ENCODE measurements around the gene AOAH. TPM values are rescaled to one million over a fixed set of nuclear protein-coding genes. Genes with fewer than 3 reads are reported as not detected.

Gene AOAH
- total and polyA plus RNA-seq, 4 donors: 1.9 to 34.9 (median 11.7) TPM

GRCh38 chr7:36567699-36568451 lies 156.4 kb downstream of the AOAH start:
- WGBS, 2 donors: 88 to 90% methylated on average over 7 of the region's 7 CpGs
- Histone ChIP-seq H3K36me3 (ENCODE audit: control insufficient read depth in 1 of 2, insufficient read depth in 2 of 2, low read length in 1 of 2) (no peaks in the 10 kb centered on the region), H3K27me3 (ENCODE audit: control insufficient read depth in 1 of 2, insufficient read depth in 2 of 2, low read length in 1 of 2) (peaks cover 0 to 4% of the 10 kb centered on the region in 2 donors), H3K4me1 (ENCODE audit: control insufficient read depth in 1 of 2, insufficient read depth in 2 of 2, low read length in 2 of 2) (no peaks in the 10 kb centered on the region), H3K4me3 (ENCODE audit: low read length in 2 of 2) (no peak overlapping the region), H3K9me3 (ENCODE audit: control insufficient read depth, low read length) (no peaks in the 10 kb centered on the region), H3K27ac (ENCODE audit: low read depth in 1 of 2, low read length in 2 of 2) (no peak overlapping the region)
- intact Hi-C loops (cut with DNase I): no loop called here
- ATAC-seq (ENCODE audit: low FRiP score) (no peak), DNase-seq (no peak)

GRCh38 chr7:36565792-36566356 lies 158.4 kb downstream of the AOAH start:
- Histone ChIP-seq H3K27ac (ENCODE audit: low read depth in 1 of 2, low read length in 2 of 2) (no peak overlapping the region), H3K4me3 (ENCODE audit: low read length in 2 of 2) (no peak overlapping the region), H3K9me3 (ENCODE audit: control insufficient read depth, low read length) (no peaks in the 10 kb centered on the region), H3K27me3 (ENCODE audit: control insufficient read depth in 1 of 2, insufficient read depth in 2 of 2, low read length in 1 of 2) (peaks cover 0 to 2% of the 10 kb centered on the region in 2 donors), H3K4me1 (ENCODE audit: control insufficient read depth in 1 of 2, insufficient read depth in 2 of 2, low read length in 2 of 2) (no peaks in the 10 kb centered on the region), H3K36me3 (ENCODE audit: control insufficient read depth in 1 of 2, insufficient read depth in 2 of 2, low read length in 1 of 2) (no peaks in the 10 kb centered on the region)
- DNase-seq (no peak), ATAC-seq (ENCODE audit: low FRiP score) (no peak)
- intact Hi-C loops (cut with DNase I): no loop called here
- whole genome bisulfite sequencing, 2 donors: 82 to 85% methylated on average over 5 of the region's 5 CpGs

- H3K4me3 ChIP-seq (ENCODE audit: low read length in 2 of 2): no peak overlapping the region
- H3K27ac ChIP-seq (ENCODE audit: low read depth in 1 of 2, low read length in 2 of 2): no peak overlapping the region
- H3K9me3 ChIP-seq (ENCODE audit: control insufficient read depth, low read length): no peaks in the 10 kb centered on the region
- 89 to 93% methylated on average over 2 of the region's 2 CpGs for WGBS, 2 donors
- DNase-seq (no peak), ATAC-seq (ENCODE audit: low FRiP score) (no peak)
- H3K27me3 ChIP-seq (ENCODE audit: control insufficient read depth in 1 of 2, insufficient read depth in 2 of 2, low read length in 1 of 2): no peaks in the 10 kb centered on the region
- intact Hi-C loops (cut with DNase I): no loop called here
- no peaks in the 10 kb centered on the region for H3K4me1 ChIP-seq (ENCODE audit: control insufficient read depth in 1 of 2, insufficient read depth in 2 of 2, low read length in 2 of 2)
- no peaks in the 10 kb centered on the region for H3K36me3 ChIP-seq (ENCODE audit: control insufficient read depth in 1 of 2, insufficient read depth in 2 of 2, low read length in 1 of 2)
Observed at GRCh38 chr7:36564489-36564888, 159.8 kb downstream of the AOAH start.

GRCh38 chr7:36563706-36564327 lies 160.5 kb downstream of the AOAH start:
- WGBS, 2 donors: 32 to 41% methylated on average over 1 of the region's 1 CpG
- Histone ChIP-seq H3K9me3 (ENCODE audit: control insufficient read depth, low read length) (no peaks in the 10 kb centered on the region), H3K4me3 (ENCODE audit: low read length in 2 of 2) (no peak overlapping the region), H3K4me1 (ENCODE audit: control insufficient read depth in 1 of 2, insufficient read depth in 2 of 2, low read length in 2 of 2) (no peaks in the 10 kb centered on the region), H3K27ac (ENCODE audit: low read depth in 1 of 2, low read length in 2 of 2) (no peak overlapping the region), H3K36me3 (ENCODE audit: control insufficient read depth in 1 of 2, insufficient read depth in 2 of 2, low read length in 1 of 2) (no peaks in the 10 kb centered on the region), H3K27me3 (ENCODE audit: control insufficient read depth in 1 of 2, insufficient read depth in 2 of 2, low read length in 1 of 2) (no peaks in the 10 kb centered on the region)
- ATAC-seq (ENCODE audit: low FRiP score) (no peak), DNase-seq (no peak)
- intact Hi-C loops (cut with DNase I): no loop called here

GRCh38 chr7:36562121-36562520 lies 162.2 kb downstream of the AOAH start:
- Histone ChIP-seq H3K4me3 (ENCODE audit: low read length in 2 of 2) (no peak overlapping the region), H3K36me3 (ENCODE audit: control insufficient read depth in 1 of 2, insufficient read depth in 2 of 2, low read length in 1 of 2) (no peaks in the 10 kb centered on the region), H3K4me1 (ENCODE audit: control insufficient read depth in 1 of 2, insufficient read depth in 2 of 2, low read length in 2 of 2) (no peaks in the 10 kb centered on the region), H3K27ac (ENCODE audit: low read depth in 1 of 2, low read length in 2 of 2) (no peak overlapping the region), H3K27me3 (ENCODE audit: control insufficient read depth in 1 of 2, insufficient read depth in 2 of 2, low read length in 1 of 2) (no peaks in the 10 kb centered on the region), H3K9me3 (ENCODE audit: control insufficient read depth, low read length) (no peaks in the 10 kb centered on the region)
- DNase-seq (no peak), ATAC-seq (ENCODE audit: low FRiP score) (no peak)
- 63 to 64% methylated on average over 2 of the region's 2 CpGs for WGBS, 2 donors
- intact Hi-C loops (cut with DNase I): no loop called here

- Histone ChIP-seq H3K27ac (ENCODE audit: low read depth in 1 of 2, low read length in 2 of 2) (no peak overlapping the region), H3K4me3 (ENCODE audit: low read length in 2 of 2) (no peak overlapping the region), H3K27me3 (ENCODE audit: control insufficient read depth in 1 of 2, insufficient read depth in 2 of 2, low read length in 1 of 2) (no peaks in the 10 kb centered on the region), H3K9me3 (ENCODE audit: control insufficient read depth, low read length) (no peaks in the 10 kb centered on the region), H3K36me3 (ENCODE audit: control insufficient read depth in 1 of 2, insufficient read depth in 2 of 2, low read length in 1 of 2) (no peaks in the 10 kb centered on the region), H3K4me1 (ENCODE audit: control insufficient read depth in 1 of 2, insufficient read depth in 2 of 2, low read length in 2 of 2) (no peaks in the 10 kb centered on the region)
- DNase-seq (no peak), ATAC-seq (ENCODE audit: low FRiP score) (no peak)
- intact Hi-C loops (cut with DNase I): no loop called here
- WGBS, 2 donors: 83 to 85% methylated on average over 2 of the region's 2 CpGs
Observed at GRCh38 chr7:36549029-36549428, 175.3 kb downstream of the AOAH start.

- no peak overlapping the region for H3K27ac ChIP-seq (ENCODE audit: low read depth in 1 of 2, low read length in 2 of 2)
- H3K4me1 ChIP-seq (ENCODE audit: control insufficient read depth in 1 of 2, insufficient read depth in 2 of 2, low read length in 2 of 2): no peaks in the 10 kb centered on the region
- H3K36me3 ChIP-seq (ENCODE audit: control insufficient read depth in 1 of 2, insufficient read depth in 2 of 2, low read length in 1 of 2): no peaks in the 10 kb centered on the region
- 27 to 42% methylated on average over 5 of the region's 5 CpGs for WGBS, 2 donors
- intact Hi-C loops (cut with DNase I): no loop called here
- ATAC-seq (ENCODE audit: low FRiP score) (no peak), DNase-seq (no peak)
- H3K4me3 ChIP-seq (ENCODE audit: low read length in 2 of 2): no peak overlapping the region
- H3K27me3 ChIP-seq (ENCODE audit: control insufficient read depth in 1 of 2, insufficient read depth in 2 of 2, low read length in 1 of 2): no peaks in the 10 kb centered on the region
- no peaks in the 10 kb centered on the region for H3K9me3 ChIP-seq (ENCODE audit: control insufficient read depth, low read length)
Observed at GRCh38 chr7:36547416-36547815, 176.9 kb downstream of the AOAH start.

GRCh38 chr7:36546331-36546730 lies 178.0 kb downstream of the AOAH start:
- H3K27me3 ChIP-seq (ENCODE audit: control insufficient read depth in 1 of 2, insufficient read depth in 2 of 2, low read length in 1 of 2): no peaks in the 10 kb centered on the region
- intact Hi-C loops (cut with DNase I): no loop called here
- WGBS, 2 donors: 6 to 8% methylated on average over 1 of the region's 1 CpG
- no peak overlapping the region for H3K27ac ChIP-seq (ENCODE audit: low read depth in 1 of 2, low read length in 2 of 2)
- no peaks in the 10 kb centered on the region for H3K4me1 ChIP-seq (ENCODE audit: control insufficient read depth in 1 of 2, insufficient read depth in 2 of 2, low read length in 2 of 2)
- no peaks in the 10 kb centered on the region for H3K9me3 ChIP-seq (ENCODE audit: control insufficient read depth, low read length)
- ATAC-seq (ENCODE audit: low FRiP score) (no peak), DNase-seq (no peak)
- no peak overlapping the region for H3K4me3 ChIP-seq (ENCODE audit: low read length in 2 of 2)
- no peaks in the 10 kb centered on the region for H3K36me3 ChIP-seq (ENCODE audit: control insufficient read depth in 1 of 2, insufficient read depth in 2 of 2, low read length in 1 of 2)

GRCh38 chr7:36545291-36545690 lies 179.0 kb downstream of the AOAH start:
- Histone ChIP-seq H3K9me3 (ENCODE audit: control insufficient read depth, low read length) (no peaks in the 10 kb centered on the region), H3K27me3 (ENCODE audit: control insufficient read depth in 1 of 2, insufficient read depth in 2 of 2, low read length in 1 of 2) (no peaks in the 10 kb centered on the region), H3K4me1 (ENCODE audit: control insufficient read depth in 1 of 2, insufficient read depth in 2 of 2, low read length in 2 of 2) (no peaks in the 10 kb centered on the region), H3K36me3 (ENCODE audit: control insufficient read depth in 1 of 2, insufficient read depth in 2 of 2, low read length in 1 of 2) (no peaks in the 10 kb centered on the region), H3K4me3 (ENCODE audit: low read length in 2 of 2) (no peak overlapping the region), H3K27ac (ENCODE audit: low read depth in 1 of 2, low read length in 2 of 2) (no peak overlapping the region)
- WGBS, 2 donors: 64% methylated on average over 2 of the region's 2 CpGs
- intact Hi-C loops (cut with DNase I): no loop called here
- ATAC-seq (ENCODE audit: low FRiP score) (no peak), DNase-seq (no peak)
